Peyer's patch (tissue), 4 donors: ENCODE results near the gene SPINT1.

Source experiments
- POLR2A ChIP-seq, 2 donors: fragments of 450-650 bp; IDR thresholded peaks; one replicate each; pipeline ENCODE4 v1.5.1; 2017; ENCODE audit warnings: antibody characterized with exemption in 2 of 2, mild to moderate bottlenecking in 2 of 2, moderate library complexity in 2 of 2
- TF ChIP-seq, protein P1 (sequence below), 6 experiments: fragments of 450-650 bp in 4 of 6; fragments of 200-600 bp in 2 of 6; sonication (generic) in 1 of 6; IDR thresholded peaks; one replicate each; pipeline ENCODE4 v1.5.1; 2017 to 2019; ENCODE audit warnings: antibody characterized with exemption in 6 of 6, mild to moderate bottlenecking in 3 of 6, moderate library complexity in 1 of 6

DNA sequence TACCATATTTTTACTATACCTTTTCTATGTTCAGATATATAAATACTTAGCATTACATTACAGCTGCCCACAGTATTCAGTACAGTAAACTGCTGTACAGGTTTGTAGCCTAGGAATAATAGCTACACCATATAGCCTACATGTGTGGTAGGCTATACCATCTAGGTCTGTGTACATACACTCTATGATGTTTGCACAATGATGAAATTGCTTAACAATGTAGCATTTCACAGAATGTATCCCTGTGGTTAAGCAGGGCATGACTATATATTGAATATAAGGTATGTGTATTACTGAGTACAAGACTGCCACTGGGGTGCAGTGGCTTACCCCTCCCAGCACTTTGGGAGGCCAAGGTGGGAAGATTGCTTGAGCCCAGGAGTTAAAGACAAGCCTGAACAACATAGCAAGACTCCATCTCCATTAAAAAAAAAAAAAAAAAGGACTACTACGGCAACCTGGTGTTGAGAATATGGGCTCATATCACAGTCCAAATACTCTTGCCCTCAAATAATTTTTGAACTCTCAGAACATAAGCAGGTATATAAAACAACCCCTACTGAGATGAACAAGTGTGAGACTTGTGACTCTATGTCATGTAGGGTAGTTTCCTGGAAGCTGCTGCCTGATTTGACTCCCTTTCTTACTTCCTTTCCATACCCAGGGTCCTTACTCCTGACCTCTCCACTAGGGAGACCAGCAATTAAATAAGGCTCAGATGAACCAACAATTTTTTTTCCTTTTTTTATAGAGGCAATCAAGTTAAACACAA lies 20.1 kb upstream of the SPINT1 start:
- TF ChIP-seq, protein P1, sequence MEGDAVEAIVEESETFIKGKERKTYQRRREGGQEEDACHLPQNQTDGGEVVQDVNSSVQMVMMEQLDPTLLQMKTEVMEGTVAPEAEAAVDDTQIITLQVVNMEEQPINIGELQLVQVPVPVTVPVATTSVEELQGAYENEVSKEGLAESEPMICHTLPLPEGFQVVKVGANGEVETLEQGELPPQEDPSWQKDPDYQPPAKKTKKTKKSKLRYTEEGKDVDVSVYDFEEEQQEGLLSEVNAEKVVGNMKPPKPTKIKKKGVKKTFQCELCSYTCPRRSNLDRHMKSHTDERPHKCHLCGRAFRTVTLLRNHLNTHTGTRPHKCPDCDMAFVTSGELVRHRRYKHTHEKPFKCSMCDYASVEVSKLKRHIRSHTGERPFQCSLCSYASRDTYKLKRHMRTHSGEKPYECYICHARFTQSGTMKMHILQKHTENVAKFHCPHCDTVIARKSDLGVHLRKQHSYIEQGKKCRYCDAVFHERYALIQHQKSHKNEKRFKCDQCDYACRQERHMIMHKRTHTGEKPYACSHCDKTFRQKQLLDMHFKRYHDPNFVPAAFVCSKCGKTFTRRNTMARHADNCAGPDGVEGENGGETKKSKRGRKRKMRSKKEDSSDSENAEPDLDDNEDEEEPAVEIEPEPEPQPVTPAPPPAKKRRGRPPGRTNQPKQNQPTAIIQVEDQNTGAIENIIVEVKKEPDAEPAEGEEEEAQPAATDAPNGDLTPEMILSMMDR (IDR thresholded peaks at IDR 0.05): no peak
- TF ChIP-seq POLR2A (IDR thresholded peaks at IDR 0.05): no peak
